GM12865 (cell line): Measurements from ENCODE around the gene AKAP3.

Experiments used
- DNase-seq: peaks from one replicate; pipeline ENCODE4 v3.0.0; 2010; ENCODE audit warnings: low read depth
- H3K4me3 ChIP-seq: 2 replicates; pipeline ENCODE4 v1.5.1; 2011; ENCODE audit warnings: mild to moderate bottlenecking, low read depth, low read length, control low read depth
- TF ChIP-seq, protein P1 (sequence below): IDR thresholded peaks from 2 replicates; pipeline ENCODE4 v1.5.1; 2011; ENCODE audit warnings: low read length, control low read depth, low read depth, inconsistent platforms; ENCODE audit not compliant: insufficient read depth; ENCODE audit errors: missing control alignments

AKAP3 gene

DNA sequence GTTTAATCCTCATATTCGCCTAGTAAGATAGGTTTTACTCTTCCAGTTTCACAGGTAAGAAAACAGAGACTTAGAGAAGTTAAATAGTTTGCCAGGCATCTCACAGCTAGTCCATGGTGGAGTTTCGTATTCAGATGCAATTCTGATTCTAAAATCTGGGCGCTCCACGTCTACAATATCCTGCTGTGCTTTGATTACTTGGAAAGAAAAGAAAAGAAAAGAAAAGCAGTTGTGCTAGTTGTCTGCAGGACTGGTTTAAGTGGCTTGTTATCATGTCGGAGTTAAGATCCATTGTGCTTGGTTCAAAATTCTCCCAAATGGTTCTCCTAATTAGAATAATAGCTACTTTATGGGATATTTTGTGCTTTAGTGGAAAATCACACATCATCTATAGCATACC, 18.6 kb downstream of the AKAP3 start:
- TF ChIP-seq, protein P1, sequence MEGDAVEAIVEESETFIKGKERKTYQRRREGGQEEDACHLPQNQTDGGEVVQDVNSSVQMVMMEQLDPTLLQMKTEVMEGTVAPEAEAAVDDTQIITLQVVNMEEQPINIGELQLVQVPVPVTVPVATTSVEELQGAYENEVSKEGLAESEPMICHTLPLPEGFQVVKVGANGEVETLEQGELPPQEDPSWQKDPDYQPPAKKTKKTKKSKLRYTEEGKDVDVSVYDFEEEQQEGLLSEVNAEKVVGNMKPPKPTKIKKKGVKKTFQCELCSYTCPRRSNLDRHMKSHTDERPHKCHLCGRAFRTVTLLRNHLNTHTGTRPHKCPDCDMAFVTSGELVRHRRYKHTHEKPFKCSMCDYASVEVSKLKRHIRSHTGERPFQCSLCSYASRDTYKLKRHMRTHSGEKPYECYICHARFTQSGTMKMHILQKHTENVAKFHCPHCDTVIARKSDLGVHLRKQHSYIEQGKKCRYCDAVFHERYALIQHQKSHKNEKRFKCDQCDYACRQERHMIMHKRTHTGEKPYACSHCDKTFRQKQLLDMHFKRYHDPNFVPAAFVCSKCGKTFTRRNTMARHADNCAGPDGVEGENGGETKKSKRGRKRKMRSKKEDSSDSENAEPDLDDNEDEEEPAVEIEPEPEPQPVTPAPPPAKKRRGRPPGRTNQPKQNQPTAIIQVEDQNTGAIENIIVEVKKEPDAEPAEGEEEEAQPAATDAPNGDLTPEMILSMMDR: no peak
- DNase-seq: no peak
- H3K4me3 ChIP-seq: no peak overlapping the region

DNA sequence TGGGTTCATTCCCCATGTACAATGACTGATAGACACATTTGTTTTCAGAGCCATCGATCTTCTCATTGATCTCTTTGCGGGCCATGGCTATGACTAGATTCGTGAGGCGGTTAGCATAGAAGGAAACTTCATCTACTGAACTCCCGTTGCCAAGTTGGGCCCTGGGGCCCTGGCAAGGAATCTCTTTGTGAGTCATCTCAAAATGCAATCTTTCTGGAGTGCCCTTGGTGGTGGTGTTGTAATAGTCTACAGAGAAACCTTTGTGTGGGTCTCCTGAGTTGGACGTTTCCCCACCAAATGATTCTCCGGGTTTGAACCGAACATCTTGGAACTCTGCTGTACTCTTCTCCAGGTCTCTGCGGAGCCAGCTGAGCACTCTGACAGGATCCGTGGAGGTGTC, 20.4 kb downstream of the AKAP3 start:
- H3K4me3 ChIP-seq: no peak overlapping the region
- no peak for DNase-seq
- TF ChIP-seq, protein P1: no peak

DNA sequence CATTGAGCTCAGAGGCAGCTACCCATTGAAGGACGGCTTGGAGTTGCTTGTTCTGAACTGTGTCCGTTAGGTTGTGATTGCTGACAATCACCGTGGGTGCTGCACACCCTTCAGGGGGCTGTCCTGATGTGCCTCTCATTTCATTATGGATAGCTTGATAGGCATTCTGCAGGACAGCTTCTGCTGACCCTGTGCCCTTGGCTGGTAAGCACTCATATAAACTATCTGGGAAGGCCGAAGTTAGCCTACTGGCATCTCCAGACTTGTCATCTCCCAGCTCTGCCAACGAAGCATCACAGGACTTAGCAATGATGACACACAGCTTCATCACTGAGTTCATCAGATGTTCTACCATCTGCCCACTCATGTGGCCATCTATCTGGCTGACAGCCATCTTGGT, 22.3 kb downstream of the AKAP3 start:
- no peak for DNase-seq
- no peak overlapping the region for H3K4me3 ChIP-seq
- TF ChIP-seq, protein P1: no peak

DNA sequence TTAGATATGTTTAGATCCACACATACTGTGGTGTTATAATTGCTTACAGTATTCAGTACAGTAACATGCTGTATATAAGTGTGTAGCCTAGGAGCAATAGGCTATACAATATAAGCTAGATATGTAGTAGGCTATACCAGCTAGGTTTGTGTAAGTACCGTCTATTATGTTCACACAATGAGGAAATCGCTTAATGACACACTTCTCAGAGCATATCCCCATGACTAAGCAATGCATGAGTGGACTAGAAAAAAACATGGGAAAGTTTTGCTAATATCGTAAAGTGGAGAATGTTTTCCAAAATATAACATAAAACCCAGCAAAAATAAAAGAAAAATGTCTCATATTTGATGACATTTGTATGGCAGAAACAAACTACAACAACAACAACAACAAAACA, 27.3 kb downstream of the AKAP3 start:
- TF ChIP-seq, protein P1: no peak
- no peak for DNase-seq
- H3K4me3 ChIP-seq: no peak overlapping the region

DNA sequence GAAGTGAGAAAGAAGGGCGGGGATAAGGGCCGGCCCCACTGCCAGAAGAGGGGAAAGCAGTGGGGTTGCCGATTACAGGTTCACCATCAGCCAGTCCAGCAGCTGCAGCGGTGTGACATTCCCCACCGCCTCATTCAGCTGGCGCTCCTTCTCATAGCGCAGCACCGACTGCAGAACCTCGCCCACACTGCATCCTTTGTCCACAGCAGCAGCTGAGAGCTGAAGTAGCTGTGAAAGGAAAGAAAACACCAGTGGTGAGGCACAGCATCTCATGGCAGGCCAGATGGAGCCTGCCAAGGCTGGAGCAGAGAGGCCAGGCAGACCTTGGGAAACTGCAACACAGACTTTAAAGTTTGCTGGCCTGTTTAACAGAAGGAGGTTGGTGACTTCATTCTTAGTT, 33.2 kb downstream of the AKAP3 start:
- no peak overlapping the region for H3K4me3 ChIP-seq
- TF ChIP-seq, protein P1: no peak
- no peak for DNase-seq

DNA sequence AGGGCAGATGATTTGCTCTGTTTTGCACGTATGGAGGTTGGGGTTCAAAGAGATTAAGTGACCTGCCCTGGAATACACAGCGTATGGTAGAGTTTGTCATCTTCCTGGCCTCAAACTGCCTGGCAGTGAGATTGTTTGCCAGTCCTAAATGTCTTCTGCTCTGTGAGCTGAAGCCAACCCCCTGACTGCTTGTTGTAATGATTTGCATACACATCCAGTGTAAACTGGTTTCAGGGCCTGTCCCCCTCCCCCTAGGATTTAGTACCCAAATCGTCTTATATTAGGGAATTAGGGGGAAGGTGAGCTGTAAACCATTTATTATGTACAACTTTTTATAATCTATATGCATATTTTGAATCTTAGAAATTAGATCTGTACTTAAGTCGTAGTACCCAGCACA, 38.4 kb downstream of the AKAP3 start:
- H3K4me3 ChIP-seq: no peak overlapping the region
- DNase-seq: no peak
- TF ChIP-seq, protein P1: no peak

DNA sequence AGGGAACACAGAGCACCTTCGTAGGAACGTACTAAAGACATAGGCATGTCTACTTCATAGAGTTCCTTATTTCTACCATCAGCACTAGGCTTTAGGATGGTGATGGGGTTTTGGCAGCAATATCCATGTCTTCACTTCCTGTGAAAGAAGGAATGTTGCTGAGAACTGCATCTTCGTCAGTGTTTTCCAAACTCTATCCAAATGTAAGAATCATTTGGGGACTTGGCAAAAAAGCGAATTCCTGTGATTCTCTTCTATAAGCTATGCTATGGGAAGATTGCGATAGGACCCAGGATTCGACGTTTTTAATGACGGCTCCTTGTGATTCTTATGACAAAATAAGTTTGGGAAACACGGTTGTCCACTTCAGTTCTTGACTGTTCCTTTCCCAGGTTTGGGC, 39.8 kb downstream of the AKAP3 start:
- TF ChIP-seq, protein P1: no peak
- no peak for DNase-seq
- H3K4me3 ChIP-seq: no peak overlapping the region
